ENCODE data around the gene BRIP1.
"Not testable (repeated sequence)": the region's sequence is repeated elsewhere in the genome, so short reads cannot be mapped to it uniquely, and the experiment has no call there.

Gene BRIP1

DNA sequence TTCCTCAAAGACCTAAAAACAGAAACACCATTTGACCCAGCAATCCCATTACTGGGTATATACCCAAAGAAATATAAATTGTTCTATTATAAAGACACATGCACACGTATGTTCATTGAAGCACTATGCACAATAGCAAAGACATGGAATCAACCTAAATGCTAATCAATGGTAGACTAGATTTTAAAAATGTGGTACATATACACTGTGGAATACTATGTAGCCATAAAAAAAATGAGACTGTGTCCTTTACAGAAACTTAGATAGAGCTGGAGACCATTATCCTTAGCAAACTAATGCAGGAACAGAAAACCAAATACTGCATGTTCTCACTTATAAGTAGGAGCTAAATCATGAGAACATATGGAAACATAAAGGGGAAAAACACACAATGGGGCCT is 36.5 kb downstream of the BRIP1 start:
- not testable (repeated sequence) for DNase-seq

DNA sequence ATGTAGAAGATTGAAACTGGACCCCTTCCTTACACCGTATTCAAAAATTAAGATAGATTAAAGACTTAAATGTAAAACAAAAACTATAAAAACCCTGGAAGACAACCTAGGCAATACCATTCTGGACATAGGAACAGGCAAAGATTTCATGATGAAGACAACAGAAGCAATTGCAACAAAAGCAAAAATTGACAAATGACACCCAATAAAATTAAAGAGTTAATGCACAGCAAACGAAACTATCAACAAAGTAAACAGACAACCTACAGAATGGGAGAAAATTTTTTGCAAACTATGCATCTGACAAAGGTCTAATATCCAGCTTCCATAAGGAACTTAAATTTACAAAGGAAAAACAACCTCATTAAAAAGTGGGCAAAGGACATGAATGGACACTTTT is 37.1 kb downstream of the BRIP1 start:
- not testable (repeated sequence) for DNase-seq

DNA sequence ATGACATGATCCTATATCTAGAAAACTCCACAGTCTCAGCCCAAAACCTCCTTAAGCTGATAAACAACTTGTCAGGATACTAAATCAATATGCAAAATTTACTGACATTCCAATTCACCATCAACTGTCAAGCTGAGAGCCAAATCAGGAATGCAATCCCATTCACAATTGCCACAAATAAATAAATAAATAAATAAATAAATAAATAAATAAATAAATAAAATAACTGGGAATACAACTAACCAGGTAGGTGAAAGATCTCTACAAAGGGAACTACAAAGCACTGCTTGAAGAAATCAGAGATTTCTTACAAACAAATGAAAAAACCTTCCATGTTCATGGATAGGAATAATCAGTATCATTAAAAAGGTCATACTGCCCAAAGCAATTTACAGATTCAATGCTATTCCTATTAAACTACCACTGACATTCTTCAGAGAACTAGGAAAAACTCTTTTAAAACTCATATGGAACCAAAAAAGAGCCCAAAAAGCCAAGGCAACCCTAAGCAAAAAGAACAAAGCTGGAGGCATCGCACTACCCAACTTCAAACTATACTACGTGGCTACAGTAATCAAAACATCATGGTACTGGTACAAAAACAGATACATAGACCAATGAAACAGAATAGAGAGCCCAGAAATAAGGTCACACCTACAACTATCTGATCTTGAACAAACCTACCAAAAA is 37.7 kb downstream of the BRIP1 start:
- no peak for DNase-seq

GRCh38 chr17:61822326-61823285 is 40.7 kb downstream of the BRIP1 start:
- peak; percentile 29 for DNase-seq

DNA sequence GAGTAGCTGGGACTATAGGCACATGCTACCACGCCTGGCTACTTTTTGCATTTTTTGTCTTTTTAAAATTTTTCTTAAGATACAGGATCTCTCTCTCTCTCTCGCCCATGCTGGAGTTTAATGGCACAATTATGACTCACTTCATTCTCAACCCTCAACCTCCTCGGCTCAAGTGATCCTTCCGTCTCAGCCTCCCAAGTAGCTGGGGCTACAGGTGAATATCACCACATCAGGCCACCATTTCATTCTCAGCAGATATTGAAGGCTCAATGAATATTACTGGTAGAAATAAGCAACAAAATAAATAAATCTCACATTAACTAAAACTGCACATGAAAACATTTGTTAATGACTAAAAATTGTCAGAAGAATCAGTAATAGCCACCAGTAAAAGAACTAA is 41.7 kb downstream of the BRIP1 start:
- DNase-seq, result no peak

DNA sequence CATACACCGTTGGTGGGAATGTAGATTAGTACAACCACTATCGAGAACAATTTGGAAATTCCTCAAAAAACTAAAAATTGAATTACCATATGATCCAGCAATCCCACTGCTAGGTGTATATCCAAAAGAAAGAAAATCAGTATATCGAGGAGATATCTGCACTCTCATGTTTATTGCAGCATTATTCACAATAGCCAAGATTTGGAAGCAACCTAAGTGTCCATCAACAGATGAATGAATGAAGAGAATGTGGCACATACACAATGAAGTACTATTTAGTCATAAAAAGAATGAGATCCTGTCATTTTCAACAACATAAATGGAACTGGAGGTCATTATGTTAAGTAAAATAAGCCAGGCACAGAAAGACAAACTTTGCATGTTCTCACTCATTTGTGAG is 44.1 kb downstream of the BRIP1 start:
- DNase-seq, result not testable (repeated sequence)

DNA sequence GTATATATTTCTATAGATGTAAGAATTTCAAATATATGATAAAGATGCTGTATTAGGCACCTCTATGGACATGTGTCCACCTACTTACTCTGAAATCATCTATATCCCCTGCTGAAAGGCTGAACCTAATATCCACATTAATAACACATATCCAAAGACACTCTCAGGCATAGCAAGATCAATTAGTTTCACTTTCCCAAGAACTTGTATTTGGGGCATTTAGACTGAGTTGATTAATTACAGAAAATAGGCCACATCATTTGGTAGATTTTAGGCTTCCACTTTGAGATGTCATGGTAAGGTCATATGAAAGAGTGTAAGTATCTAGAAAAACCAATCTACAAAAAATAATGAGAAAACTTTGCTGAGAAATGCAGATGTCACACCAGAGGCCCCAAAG is 45.1 kb downstream of the BRIP1 start:
- no peak for DNase-seq

DNA sequence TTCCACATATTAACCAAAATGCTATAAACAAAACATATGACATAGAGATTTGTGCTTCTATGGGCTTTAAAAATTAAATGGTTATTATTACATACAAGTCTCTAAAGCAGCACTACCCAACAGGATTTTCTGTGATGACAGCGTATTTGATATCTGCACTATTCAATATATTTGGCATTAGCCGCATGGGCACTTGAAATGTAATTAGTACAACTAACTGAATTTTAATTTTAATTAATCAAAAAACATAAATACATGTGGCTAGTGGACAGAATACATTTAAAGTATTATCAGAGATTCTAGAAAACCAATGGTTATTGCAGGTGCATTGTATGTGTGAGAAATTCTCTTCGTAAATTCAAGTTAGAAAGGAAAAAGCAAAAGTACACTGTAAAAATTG is 45.9 kb downstream of the BRIP1 start:
- no peak for DNase-seq

DNA sequence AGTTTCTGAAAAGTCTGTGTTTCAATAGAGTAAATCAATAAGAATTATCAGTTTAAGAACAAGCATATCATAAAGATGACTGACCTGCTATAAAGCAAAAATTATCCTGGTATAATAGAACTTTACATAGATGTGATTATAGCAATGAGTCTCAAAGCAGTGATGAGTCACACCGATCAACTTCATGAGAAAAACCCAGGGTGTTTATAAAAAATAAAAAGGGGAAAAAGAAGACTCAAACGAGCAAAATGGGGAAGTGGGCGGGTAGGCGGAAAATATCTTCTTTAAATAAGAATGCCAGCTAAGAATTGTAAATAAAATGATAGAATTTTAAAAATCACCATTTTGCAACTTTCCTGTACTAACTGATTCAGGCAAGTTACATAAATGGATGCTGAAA is 46.8 kb downstream of the BRIP1 start:
- no peak for DNase-seq

- DNase-seq, result no peak
Measured at GRCh38 chr17:61815863-61816503, 47.3 kb downstream of the BRIP1 start.

GRCh38 chr17:61814485-61814884 is 48.8 kb downstream of the BRIP1 start:
- no peak for DNase-seq

GRCh38 chr17:61813211-61813610 is 50.1 kb downstream of the BRIP1 start:
- DNase-seq, result no peak

GRCh38 chr17:61812747-61813146 is 50.6 kb downstream of the BRIP1 start:
- no peak for DNase-seq

GRCh38 chr17:61809816-61810392 is 53.4 kb downstream of the BRIP1 start:
- no peak for DNase-seq

DNA sequence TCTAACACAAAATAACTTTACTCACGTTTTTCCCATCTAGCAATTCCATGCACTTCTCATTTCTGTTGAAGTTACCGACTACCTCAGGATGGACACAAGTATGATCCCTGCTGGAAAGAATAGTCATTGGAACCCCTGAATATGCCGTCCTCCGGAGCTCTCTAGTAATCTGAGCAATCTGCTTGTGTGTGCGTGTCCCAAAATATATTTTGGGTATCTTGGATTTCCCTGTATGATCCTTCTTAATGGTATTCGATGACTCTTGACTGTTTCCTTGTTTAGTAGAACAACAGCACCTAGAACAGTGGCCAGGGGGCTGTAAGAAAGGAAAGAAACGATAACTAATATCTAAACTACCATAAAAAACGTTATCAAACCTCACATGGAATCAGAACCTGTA is 54.9 kb downstream of the BRIP1 start:
- DNase-seq, result no peak

- DNase-seq, result no peak
Measured at GRCh38 chr17:61806936-61807335, 56.4 kb downstream of the BRIP1 start.

- DNase-seq, result no peak
Measured at GRCh38 chr17:61806081-61806828, 57.1 kb downstream of the BRIP1 start.

- no peak for DNase-seq
Measured at GRCh38 chr17:61805399-61805798, 57.9 kb downstream of the BRIP1 start.

GRCh38 chr17:61803796-61804195 is 59.5 kb downstream of the BRIP1 start:
- DNase-seq, result no peak

DNA sequence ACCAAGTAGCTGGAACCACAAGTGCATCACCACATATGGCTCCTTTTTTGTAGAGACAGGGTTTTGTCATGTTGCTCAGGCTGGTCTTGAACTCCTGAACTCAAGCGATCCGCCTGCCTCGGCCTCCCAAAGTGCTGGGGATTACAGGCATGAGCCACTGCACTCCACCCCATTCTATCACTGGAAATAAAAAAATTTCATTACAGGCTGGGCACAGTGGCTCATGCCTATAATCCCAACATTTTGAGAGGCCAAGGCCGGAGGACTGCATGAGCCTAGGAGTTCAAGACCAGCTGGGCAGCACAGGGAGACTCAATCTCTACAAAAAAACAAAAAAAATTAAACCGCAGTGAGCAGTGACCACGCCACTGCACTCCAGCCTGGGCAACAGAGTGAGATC is 60.1 kb downstream of the BRIP1 start:
- no peak for DNase-seq

GRCh38 chr17:61799812-61800484 is 63.4 kb downstream of the BRIP1 start:
- no peak for DNase-seq

- DNase-seq, result no peak
Measured at GRCh38 chr17:61797283-61797682, 66.0 kb downstream of the BRIP1 start.

Measured in activated CD4-positive, alpha-beta T cell treated with anti-CD3 and anti-CD28 coated beads, Interleukin-10, Interleukin-2, amounts not matched to agents 100 ng/mL and 50 ng/mL, durations not matched to agents 16 hours and 8 hours (primary cell).